ENCODE data around the gene TSPAN9.

TSPAN9 gene

DNA sequence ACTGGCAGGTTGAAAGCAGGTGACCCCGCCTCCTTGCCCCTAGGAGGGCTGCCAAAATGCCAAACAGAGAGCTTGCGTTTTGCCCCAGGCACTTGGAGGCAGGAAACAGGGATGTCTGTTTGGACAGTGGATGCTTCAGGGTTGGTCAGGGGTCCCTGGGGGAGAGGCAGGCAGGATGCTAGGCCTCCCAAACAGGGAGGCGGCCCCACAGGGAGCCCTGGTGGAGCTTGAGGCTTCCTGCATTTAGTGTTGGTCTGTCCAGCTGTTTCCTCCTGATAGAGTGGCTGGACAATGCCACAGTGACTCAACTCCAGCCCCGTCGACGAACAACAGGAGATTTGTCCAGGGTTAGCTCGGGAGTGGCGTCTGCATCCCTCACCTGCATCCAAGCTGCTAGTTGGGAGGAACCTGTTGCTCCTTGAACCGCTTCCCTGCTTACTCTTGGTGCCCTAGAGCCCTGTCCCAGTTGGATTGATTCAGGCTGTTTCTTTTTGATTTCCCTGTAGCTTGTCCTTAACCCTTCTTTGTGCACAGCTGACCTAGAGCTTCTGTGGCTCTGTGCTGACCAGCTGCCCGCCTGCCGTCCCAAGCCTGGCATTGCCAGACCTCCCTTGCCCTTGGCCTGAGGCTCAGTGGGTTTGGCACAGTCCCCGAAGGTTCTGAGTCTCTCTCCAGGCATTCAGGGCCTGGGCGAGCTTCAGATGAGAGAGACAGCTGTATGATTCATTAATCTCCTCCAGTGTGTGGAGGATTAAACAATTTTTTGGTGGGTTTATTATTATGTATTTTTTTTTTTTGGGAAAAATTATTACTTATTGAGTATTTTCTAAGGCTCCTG lies 45.9 kb downstream of the TSPAN9 start:
- no peaks in the 10 kb centered on the region for H3K9me3 ChIP-seq (ENCODE audit: insufficient read depth, low read length)
- H3K9ac ChIP-seq (ENCODE audit: low read length), result no peak overlapping the region
- H4K20me1 ChIP-seq (ENCODE audit: low read depth, low read length), result no peaks in the 10 kb centered on the region
- no peak overlapping the region for H3K4me3 ChIP-seq (ENCODE audit: insufficient read depth, low read length, poor library complexity, severe bottlenecking)
- no peak overlapping the region for H3K4me2 ChIP-seq (ENCODE audit: low read depth, low read length, poor library complexity, severe bottlenecking)
- no peak overlapping the region for H2AFZ ChIP-seq (ENCODE audit: low read depth, low read length, severe bottlenecking)
- H3K36me3 ChIP-seq (ENCODE audit: low read length), result no peaks in the 10 kb centered on the region
- H3K79me2 ChIP-seq (ENCODE audit: insufficient read depth, low read length), result no peaks in the 10 kb centered on the region
- TF ChIP-seq, protein P1, sequence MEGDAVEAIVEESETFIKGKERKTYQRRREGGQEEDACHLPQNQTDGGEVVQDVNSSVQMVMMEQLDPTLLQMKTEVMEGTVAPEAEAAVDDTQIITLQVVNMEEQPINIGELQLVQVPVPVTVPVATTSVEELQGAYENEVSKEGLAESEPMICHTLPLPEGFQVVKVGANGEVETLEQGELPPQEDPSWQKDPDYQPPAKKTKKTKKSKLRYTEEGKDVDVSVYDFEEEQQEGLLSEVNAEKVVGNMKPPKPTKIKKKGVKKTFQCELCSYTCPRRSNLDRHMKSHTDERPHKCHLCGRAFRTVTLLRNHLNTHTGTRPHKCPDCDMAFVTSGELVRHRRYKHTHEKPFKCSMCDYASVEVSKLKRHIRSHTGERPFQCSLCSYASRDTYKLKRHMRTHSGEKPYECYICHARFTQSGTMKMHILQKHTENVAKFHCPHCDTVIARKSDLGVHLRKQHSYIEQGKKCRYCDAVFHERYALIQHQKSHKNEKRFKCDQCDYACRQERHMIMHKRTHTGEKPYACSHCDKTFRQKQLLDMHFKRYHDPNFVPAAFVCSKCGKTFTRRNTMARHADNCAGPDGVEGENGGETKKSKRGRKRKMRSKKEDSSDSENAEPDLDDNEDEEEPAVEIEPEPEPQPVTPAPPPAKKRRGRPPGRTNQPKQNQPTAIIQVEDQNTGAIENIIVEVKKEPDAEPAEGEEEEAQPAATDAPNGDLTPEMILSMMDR (IDR thresholded peaks at IDR 0.05; ENCODE audit: insufficient read depth, low read length, poor library complexity, severe bottlenecking), result no peak
- no peak for TF ChIP-seq EZH2phosphoT487 (conservative IDR thresholded peaks at IDR 0.05; ENCODE audit: low read length)
- H3K27ac ChIP-seq (ENCODE audit: low read depth, low read length), result no peak overlapping the region
- no peaks in the 10 kb centered on the region for H3F3A ChIP-seq (ENCODE audit: insufficient read depth)
- no peaks in the 10 kb centered on the region for H3K9me2 ChIP-seq (replicated peaks; ENCODE audit: insufficient read depth, low read length)
- no peaks in the 10 kb centered on the region for H3K27me3 ChIP-seq (ENCODE audit: low read length)

- H3K9me2 ChIP-seq (replicated peaks; ENCODE audit: insufficient read depth, low read length), result no peaks in the 10 kb centered on the region
- no peaks in the 10 kb centered on the region for H3K79me2 ChIP-seq (ENCODE audit: insufficient read depth, low read length)
- TF ChIP-seq EZH2phosphoT487 (conservative IDR thresholded peaks at IDR 0.05; ENCODE audit: low read length), result no peak
- TF ChIP-seq, protein P1 (IDR thresholded peaks at IDR 0.05; ENCODE audit: insufficient read depth, low read length, poor library complexity, severe bottlenecking), result no peak
- no peaks in the 10 kb centered on the region for H3F3A ChIP-seq (ENCODE audit: insufficient read depth)
- H3K27me3 ChIP-seq (ENCODE audit: low read length), result no peaks in the 10 kb centered on the region
- H3K27ac ChIP-seq (ENCODE audit: low read depth, low read length), result no peak overlapping the region
- H3K4me2 ChIP-seq (ENCODE audit: low read depth, low read length, poor library complexity, severe bottlenecking), result no peak overlapping the region
- no peaks in the 10 kb centered on the region for H3K36me3 ChIP-seq (ENCODE audit: low read length)
- H3K4me3 ChIP-seq (ENCODE audit: insufficient read depth, low read length, poor library complexity, severe bottlenecking), result no peak overlapping the region
- H2AFZ ChIP-seq (ENCODE audit: low read depth, low read length, severe bottlenecking), result no peak overlapping the region
- H3K9me3 ChIP-seq (ENCODE audit: insufficient read depth, low read length), result no peaks in the 10 kb centered on the region
- H4K20me1 ChIP-seq (ENCODE audit: low read depth, low read length), result no peaks in the 10 kb centered on the region
- no peak overlapping the region for H3K9ac ChIP-seq (ENCODE audit: low read length)
Observed at GRCh38 chr12:3123729-3124128, 46.5 kb downstream of the TSPAN9 start.

DNA sequence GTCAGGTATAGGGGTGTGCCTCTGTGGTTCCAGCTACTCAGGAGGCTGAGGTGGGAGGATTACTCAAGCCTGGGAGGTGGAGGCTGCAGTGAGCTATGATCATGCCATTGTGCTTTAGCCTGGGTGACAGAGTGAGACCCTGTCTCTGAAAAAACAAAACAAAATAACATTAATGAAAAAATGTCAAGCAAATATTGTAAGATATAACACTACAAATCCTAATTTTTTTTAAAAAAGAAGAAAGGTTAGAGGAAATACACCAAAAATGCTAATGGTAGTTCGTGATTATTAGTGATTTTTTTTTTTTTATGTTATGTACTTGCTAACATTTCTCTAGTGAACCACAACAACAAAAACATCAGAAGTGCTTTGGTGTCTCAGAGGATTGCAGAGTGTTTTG lies 47.7 kb downstream of the TSPAN9 start:
- Histone ChIP-seq H3K9me2 (replicated peaks; ENCODE audit: insufficient read depth, low read length) (no peaks in the 10 kb centered on the region), H3K36me3 (ENCODE audit: low read length) (no peaks in the 10 kb centered on the region), H3K9me3 (ENCODE audit: insufficient read depth, low read length) (no peaks in the 10 kb centered on the region), H2AFZ (ENCODE audit: low read depth, low read length, severe bottlenecking) (no peak overlapping the region), H3K79me2 (ENCODE audit: insufficient read depth, low read length) (no peaks in the 10 kb centered on the region), H3K9ac (ENCODE audit: low read length) (no peak overlapping the region), H4K20me1 (ENCODE audit: low read depth, low read length) (no peaks in the 10 kb centered on the region), H3K4me2 (ENCODE audit: low read depth, low read length, poor library complexity, severe bottlenecking) (no peak overlapping the region), H3K4me3 (ENCODE audit: insufficient read depth, low read length, poor library complexity, severe bottlenecking) (no peak overlapping the region), H3K27ac (ENCODE audit: low read depth, low read length) (no peak overlapping the region), H3F3A (ENCODE audit: insufficient read depth) (no peaks in the 10 kb centered on the region), H3K27me3 (ENCODE audit: low read length) (no peaks in the 10 kb centered on the region)
- no peak for TF ChIP-seq EZH2phosphoT487 (conservative IDR thresholded peaks at IDR 0.05; ENCODE audit: low read length)
- TF ChIP-seq, protein P1 (IDR thresholded peaks at IDR 0.05; ENCODE audit: insufficient read depth, low read length, poor library complexity, severe bottlenecking), result no peak

All from SU-DHL-6 (cell line).